Cerebellar cortex (tissue), 1 donor: Measurements from ENCODE around the gene HDDC2.

ENCODE experiments used
- DNase-seq: peaks from one replicate; pipeline ENCODE4 v3.0.0-alpha.2; 2015; ENCODE audit warnings: low spot score

The HDDC2 gene

GRCh38 chr6:125301435-125302391, at the start of gene HDDC2:
HDDC2 (minus strand) TSS chr6:125301967; CDS start chr6:125301932, 35 bp downstream.
- DNase-seq: peak; percentile 89

DNA sequence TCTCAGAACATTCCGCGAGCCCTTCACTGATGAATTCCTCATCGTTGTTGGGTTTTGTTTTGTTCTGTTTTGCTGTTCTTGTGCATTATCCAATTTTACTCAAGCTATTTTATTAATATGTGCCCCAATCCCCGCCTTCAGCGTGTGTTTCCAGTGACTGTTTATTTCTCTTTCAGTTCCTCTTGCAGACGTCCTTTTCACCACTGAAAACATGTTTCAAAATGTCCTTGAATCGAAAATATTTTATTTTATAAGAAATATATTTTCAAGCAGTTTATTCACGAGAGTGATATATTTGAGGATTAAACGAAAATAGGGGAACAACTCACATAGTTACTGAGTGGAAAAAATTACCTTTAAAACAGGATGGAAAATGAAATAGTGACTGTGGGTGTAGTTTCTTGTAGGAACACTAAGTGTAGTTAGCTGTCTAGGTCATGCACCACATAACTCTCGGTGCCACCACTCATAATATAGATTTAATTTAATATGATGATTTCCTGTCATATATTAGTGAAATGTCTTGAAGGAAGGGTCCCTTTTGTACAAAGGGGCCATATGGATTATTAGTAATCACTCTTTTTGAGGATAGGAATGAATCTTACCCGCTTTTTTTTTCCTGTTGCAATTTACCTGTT, 45.3 kb upstream of the HDDC2 start:
- DNase-seq: no peak

DNA sequence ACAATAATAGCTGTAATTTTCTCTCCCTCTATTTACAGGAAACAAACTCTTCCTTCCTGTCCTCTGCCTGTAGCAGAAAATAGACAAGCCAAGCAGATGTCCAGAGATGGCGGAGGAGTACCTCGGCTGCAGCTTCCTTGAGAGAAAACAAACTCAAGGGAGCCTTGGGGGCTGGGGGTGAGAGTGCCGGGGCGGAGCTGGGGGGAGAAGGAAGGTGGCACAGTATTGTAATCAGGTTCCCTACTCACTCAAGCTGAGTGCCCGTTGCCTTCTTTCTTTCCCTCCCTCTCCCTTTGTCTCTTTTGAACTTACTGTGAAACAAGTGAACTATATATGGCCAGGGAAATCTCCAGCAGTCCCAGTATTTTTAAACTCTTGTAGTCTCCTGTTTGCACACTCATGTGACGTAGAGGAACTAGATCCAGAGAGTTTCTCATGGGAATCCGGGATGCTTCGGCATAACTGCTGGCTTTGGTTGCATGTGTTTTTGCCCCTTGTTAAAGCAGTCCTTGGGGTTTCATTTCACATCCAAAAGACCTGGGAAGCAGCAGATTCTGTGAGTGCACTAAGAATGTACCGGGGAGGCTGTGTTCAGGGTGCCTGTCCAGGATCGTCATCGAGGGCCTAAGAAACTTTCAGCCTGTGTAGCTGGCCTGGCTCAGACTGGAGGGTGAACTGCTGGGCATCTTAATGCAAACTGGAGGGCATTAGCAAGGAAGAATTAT, 44.6 kb upstream of the HDDC2 start:
- no peak for DNase-seq

- DNase-seq: no peak
Measured at GRCh38 chr6:125341460-125341859, 39.7 kb upstream of the HDDC2 start.

GRCh38 chr6:125340991-125341390, 39.2 kb upstream of the HDDC2 start:
- no peak for DNase-seq

GRCh38 chr6:125340175-125340835, 38.5 kb upstream of the HDDC2 start:
- no peak for DNase-seq

DNA sequence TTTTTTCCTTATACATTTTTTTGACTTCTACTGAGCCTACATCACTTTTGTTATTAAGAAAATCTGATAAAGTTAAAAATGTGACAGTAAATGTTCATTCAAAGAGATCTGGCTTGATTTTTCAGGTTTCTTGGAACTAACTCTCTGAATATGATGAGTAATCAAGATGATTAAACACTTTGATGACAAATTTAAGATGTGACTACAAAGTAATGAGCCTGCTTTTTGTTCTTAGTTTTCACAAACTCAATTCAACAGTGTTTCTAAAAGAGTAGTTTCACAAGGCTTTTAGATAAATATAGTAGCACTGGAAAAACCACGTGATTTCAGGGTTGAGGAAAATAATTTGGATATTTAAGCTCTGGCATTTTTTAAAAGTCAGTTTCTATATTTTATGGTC, 37.9 kb upstream of the HDDC2 start:
- no peak for DNase-seq

GRCh38 chr6:125338381-125338780, 36.6 kb upstream of the HDDC2 start:
- DNase-seq: no peak

DNA sequence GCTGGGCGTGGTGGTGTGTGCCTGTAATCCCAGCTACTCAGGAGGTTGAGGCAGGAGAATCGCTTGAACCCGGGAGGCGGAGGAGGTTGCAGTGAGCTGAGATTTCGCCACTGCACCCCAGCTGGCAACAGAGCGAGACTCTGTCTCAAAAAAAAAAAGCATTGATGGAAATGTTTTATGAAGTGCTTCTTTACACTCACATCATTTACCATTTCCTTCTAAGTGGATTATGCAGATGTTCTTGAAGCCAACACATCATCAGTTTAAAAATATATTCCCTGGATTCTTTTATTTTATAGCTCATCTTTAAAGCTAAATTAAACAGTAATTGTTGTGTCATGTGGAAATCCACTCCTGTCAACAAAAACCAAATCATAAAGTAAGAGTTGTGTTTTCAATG, 35.9 kb upstream of the HDDC2 start:
- DNase-seq: no peak

DNA sequence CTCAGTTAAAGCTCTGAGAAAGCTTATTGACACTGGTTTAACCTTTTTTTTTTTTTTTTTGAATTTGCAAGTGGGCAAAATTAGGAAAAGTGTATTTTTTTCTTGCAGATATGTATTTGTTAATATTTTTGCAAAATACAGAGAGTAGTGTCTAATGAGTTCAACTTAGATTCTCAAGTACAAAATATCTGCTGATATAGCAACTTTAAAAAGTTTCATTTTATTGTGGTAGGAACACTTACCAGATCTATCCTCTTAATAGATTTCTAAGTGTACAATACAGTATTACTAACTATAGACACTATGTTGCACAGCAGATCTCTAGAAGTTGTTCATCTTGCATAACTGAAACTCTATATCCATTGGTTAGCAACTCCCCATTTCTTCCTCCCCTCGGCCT, 30.9 kb upstream of the HDDC2 start:
- DNase-seq: no peak

GRCh38 chr6:125325586-125325985, 23.8 kb upstream of the HDDC2 start:
- DNase-seq: no peak

- DNase-seq: no peak
Measured at GRCh38 chr6:125323376-125323775, 21.6 kb upstream of the HDDC2 start.

- peak; percentile 26 for DNase-seq
Measured at GRCh38 chr6:125316621-125317020, 14.9 kb upstream of the HDDC2 start.

DNA sequence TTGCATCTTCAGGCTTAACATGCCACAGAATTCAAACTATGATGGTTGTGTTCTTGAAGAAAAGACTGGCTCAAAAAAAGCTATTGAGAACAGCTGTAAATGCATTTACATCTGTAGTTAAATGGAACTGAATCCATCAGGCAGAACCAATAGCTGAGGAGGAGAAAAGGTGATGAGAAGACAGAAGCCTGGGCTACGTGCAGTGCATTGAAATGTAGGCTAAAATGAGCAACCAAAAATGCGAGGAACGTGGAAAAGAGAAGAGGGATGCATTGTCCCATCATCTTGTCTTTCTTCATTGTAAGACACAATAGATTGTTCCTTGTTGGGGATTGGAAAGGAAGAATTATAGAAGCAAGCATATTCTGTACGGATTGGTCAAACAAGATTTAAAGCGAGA, 13.8 kb upstream of the HDDC2 start:
- DNase-seq: no peak

- DNase-seq: peak; percentile 56
Measured at GRCh38 chr6:125314009-125314581, 12.3 kb upstream of the HDDC2 start.

GRCh38 chr6:125312950-125313349, 11.2 kb upstream of the HDDC2 start:
- no peak for DNase-seq

- DNase-seq: no peak
Measured at GRCh38 chr6:125312478-125312877, 10.7 kb upstream of the HDDC2 start.

GRCh38 chr6:125310994-125311649, 9.4 kb upstream of the HDDC2 start:
- peak; percentile 83 for DNase-seq

- DNase-seq: no peak
Measured at GRCh38 chr6:125307964-125308615, 6.3 kb upstream of the HDDC2 start.

DNA sequence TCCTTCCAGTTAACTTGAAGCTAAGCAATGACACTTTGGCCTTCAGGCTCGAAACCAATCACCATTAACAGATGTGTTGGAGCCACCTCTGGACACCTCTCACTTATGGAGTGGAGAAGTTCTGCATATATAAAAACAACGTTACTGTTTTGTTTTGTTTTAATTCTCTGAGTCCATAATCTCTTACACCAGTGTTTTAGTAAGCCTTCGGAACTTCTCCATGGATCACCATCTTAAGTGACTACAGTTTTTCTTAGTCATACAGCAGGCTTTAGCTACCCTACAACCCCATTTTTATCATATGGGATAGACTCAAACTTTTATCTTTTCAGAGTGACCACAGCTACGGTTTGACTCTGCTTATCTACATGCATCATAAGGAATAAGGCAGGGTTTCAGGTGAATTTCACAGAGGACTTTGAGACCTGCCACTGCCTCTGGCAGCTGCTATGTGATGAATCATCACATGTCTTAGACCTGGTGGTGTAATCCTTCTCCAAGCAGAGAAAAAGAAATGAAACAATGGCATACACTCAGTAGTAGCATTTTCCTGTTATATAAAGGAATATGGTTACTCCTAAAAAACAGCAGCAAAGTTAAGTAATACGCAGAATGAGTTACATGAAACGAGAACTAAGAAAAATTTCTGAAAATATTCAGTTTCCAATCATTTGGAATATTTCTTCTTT, 5.5 kb upstream of the HDDC2 start:
- no peak for DNase-seq
